ENCODE data around the gene SLC44A1. TPM values are rescaled to one million over a fixed set of nuclear protein-coding genes. Genes with fewer than 3 reads are reported as not detected.

The SLC44A1 gene
- total RNA-seq, 1 donor from 2014 or later = 9.6 TPM

DNA sequence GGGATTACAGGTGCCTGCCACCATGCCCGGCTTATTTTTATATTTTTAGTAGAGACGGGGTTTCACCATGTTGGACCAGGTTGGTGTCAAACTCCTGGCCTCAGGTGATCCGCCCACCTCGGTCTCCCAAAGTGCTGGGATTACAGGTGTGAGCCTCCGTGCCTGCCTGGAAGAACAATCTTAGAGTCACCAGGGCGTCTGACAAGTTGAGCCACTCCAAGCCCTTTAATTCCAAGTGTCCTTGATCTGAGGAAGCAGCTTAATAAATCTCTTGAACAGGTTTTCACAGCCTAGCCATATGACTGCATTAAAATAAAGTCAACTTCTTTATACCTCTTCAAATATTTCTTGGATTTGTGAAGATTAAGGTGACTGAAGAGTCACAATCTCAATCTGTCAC, 31.5 kb downstream of the SLC44A1 start:
- H3K27ac Mint-ChIP-seq (ENCODE audit: unreplicated experiment) = no peak overlapping the region
- H3K27me3 Mint-ChIP-seq (ENCODE audit: unreplicated experiment) = no peaks in the 10 kb centered on the region
- TF ChIP-seq, protein P1, sequence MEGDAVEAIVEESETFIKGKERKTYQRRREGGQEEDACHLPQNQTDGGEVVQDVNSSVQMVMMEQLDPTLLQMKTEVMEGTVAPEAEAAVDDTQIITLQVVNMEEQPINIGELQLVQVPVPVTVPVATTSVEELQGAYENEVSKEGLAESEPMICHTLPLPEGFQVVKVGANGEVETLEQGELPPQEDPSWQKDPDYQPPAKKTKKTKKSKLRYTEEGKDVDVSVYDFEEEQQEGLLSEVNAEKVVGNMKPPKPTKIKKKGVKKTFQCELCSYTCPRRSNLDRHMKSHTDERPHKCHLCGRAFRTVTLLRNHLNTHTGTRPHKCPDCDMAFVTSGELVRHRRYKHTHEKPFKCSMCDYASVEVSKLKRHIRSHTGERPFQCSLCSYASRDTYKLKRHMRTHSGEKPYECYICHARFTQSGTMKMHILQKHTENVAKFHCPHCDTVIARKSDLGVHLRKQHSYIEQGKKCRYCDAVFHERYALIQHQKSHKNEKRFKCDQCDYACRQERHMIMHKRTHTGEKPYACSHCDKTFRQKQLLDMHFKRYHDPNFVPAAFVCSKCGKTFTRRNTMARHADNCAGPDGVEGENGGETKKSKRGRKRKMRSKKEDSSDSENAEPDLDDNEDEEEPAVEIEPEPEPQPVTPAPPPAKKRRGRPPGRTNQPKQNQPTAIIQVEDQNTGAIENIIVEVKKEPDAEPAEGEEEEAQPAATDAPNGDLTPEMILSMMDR (IDR thresholded peaks at IDR 0.05; ENCODE audit: partially characterized antibody, unreplicated experiment) = no peak
- H3K4me3 Mint-ChIP-seq (ENCODE audit: unreplicated experiment) = no peak overlapping the region
- no peak for DNase-seq
- no peaks in the 10 kb centered on the region for H3K9me3 Mint-ChIP-seq (ENCODE audit: unreplicated experiment)
- H3K36me3 Mint-ChIP-seq (ENCODE audit: unreplicated experiment) = no peaks in the 10 kb centered on the region
- H3K4me1 Mint-ChIP-seq (ENCODE audit: low read depth, unreplicated experiment) = no peaks in the 10 kb centered on the region

DNA sequence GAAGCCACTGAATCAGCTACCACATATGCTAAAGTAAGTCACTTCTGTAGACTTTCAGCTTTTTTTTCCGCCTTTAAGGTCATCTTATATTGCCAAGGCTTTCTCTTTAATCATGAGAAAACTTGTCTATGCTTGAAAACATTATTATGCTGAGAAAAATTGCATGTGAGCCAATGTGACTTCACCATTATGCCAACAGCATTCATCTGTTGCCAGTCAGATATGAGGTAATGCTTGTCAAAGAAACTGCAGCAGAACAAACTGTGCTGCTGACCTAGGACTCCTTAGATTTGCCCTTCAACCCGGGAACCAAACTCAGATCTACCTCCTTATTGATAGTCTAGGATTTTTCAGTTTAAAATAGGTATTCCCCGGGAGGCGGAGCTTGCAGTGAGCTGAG, 34.3 kb downstream of the SLC44A1 start:
- H3K4me3 Mint-ChIP-seq (ENCODE audit: unreplicated experiment) = no peak overlapping the region
- no peak for DNase-seq
- TF ChIP-seq, protein P1 (IDR thresholded peaks at IDR 0.05; ENCODE audit: partially characterized antibody, unreplicated experiment) = no peak

GRCh38 chr9:105280691-105281090, 36.2 kb downstream of the SLC44A1 start:
- no peaks in the 10 kb centered on the region for H3K27me3 Mint-ChIP-seq (ENCODE audit: unreplicated experiment)
- no peaks in the 10 kb centered on the region for H3K4me1 Mint-ChIP-seq (ENCODE audit: low read depth, unreplicated experiment)
- H3K4me3 Mint-ChIP-seq (ENCODE audit: unreplicated experiment) = no peak overlapping the region
- H3K9me3 Mint-ChIP-seq (ENCODE audit: unreplicated experiment) = no peaks in the 10 kb centered on the region
- TF ChIP-seq, protein P1 (IDR thresholded peaks at IDR 0.05; ENCODE audit: partially characterized antibody, unreplicated experiment) = no peak
- H3K36me3 Mint-ChIP-seq (ENCODE audit: unreplicated experiment) = no peaks in the 10 kb centered on the region
- no peak overlapping the region for H3K27ac Mint-ChIP-seq (ENCODE audit: unreplicated experiment)
- DNase-seq = no peak

More for the DNA sequence above, 34.3 kb downstream of the SLC44A1 start:
- Mint-ChIP-seq H3K36me3 (ENCODE audit: unreplicated experiment) (no peaks in the 10 kb centered on the region), H3K27me3 (ENCODE audit: unreplicated experiment) (no peaks in the 10 kb centered on the region), H3K4me1 (ENCODE audit: low read depth, unreplicated experiment) (no peaks in the 10 kb centered on the region), H3K9me3 (ENCODE audit: unreplicated experiment) (no peaks in the 10 kb centered on the region), H3K27ac (ENCODE audit: unreplicated experiment) (no peak overlapping the region)

DNA sequence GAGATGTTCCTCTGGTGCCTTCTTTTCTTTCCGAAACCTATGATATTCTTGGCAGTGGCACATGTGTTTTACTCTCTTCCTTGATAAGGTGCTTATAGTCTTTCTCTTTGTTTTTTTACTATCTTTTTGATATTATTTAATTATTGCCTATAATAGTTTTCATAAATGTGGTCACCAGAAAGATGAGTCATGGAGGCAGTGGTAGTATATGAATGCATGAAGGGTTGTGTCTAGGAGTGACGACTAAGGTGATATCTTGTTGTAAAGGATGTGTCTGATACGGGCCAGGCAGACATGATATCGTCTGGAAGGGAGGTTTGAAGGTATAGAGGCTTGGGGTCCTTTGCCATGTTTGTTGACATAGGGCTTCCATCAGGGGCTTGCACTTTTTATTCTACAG, 36.8 kb downstream of the SLC44A1 start:
- Mint-ChIP-seq H3K27ac (ENCODE audit: unreplicated experiment) (no peak overlapping the region), H3K27me3 (ENCODE audit: unreplicated experiment) (no peaks in the 10 kb centered on the region), H3K4me1 (ENCODE audit: low read depth, unreplicated experiment) (no peaks in the 10 kb centered on the region), H3K36me3 (ENCODE audit: unreplicated experiment) (no peaks in the 10 kb centered on the region), H3K9me3 (ENCODE audit: unreplicated experiment) (no peaks in the 10 kb centered on the region), H3K4me3 (ENCODE audit: unreplicated experiment) (no peak overlapping the region)
- TF ChIP-seq, protein P1 (IDR thresholded peaks at IDR 0.05; ENCODE audit: partially characterized antibody, unreplicated experiment) = no peak
- DNase-seq = no peak

GRCh38 chr9:105281926-105282325, 37.5 kb downstream of the SLC44A1 start:
- TF ChIP-seq, protein P1 (IDR thresholded peaks at IDR 0.05; ENCODE audit: partially characterized antibody, unreplicated experiment) = no peak
- no peaks in the 10 kb centered on the region for H3K36me3 Mint-ChIP-seq (ENCODE audit: unreplicated experiment)
- H3K27ac Mint-ChIP-seq (ENCODE audit: unreplicated experiment) = no peak overlapping the region
- no peaks in the 10 kb centered on the region for H3K4me1 Mint-ChIP-seq (ENCODE audit: low read depth, unreplicated experiment)
- no peaks in the 10 kb centered on the region for H3K27me3 Mint-ChIP-seq (ENCODE audit: unreplicated experiment)
- H3K9me3 Mint-ChIP-seq (ENCODE audit: unreplicated experiment) = no peaks in the 10 kb centered on the region
- DNase-seq = no peak
- no peak overlapping the region for H3K4me3 Mint-ChIP-seq (ENCODE audit: unreplicated experiment)

All from glutamatergic neuron (in vitro differentiated cells).